SK-N-SH treated with all-trans-retinoic acid at 6 μM for 48 hours (cell line): ENCODE data around the gene KLHL17.

Source experiments
- ATAC-seq: fragments of 200-7000 bp; cut with Tn5 transposase; 3 replicates; pipeline ENCODE4 v1.9.1; 2020; ENCODE audit warnings: mild to moderate bottlenecking, moderate library complexity
- ARNTL ChIP-seq: fragments of 450-650 bp; formaldehyde crosslinking; IDR thresholded peaks from 2 replicates; pipeline ENCODE4 v1.5.0; 2020; ENCODE audit warnings: low read depth, mild to moderate bottlenecking, moderate library complexity, borderline replicate concordance
- BACH2 ChIP-seq: fragments of 250-450 bp; sonication (Bioruptor Pico); IDR thresholded peaks from 2 replicates; pipeline ENCODE4 v1.9.0; 2021; ENCODE audit warnings: mild to moderate bottlenecking, borderline replicate concordance
- CREB5 ChIP-seq: fragments of 250-450 bp; sonication (Bioruptor Pico); IDR thresholded peaks from 2 replicates; pipeline ENCODE4 v1.5.1; 2020; ENCODE audit warnings: low read depth, mild to moderate bottlenecking, moderate library complexity
- CSDC2 ChIP-seq: fragments of 250-450 bp; sonication (Bioruptor Pico); IDR thresholded peaks from 2 replicates; pipeline ENCODE4 v1.5.0; 2020; ENCODE audit warnings: mild to moderate bottlenecking, moderate library complexity
- CSRNP3 ChIP-seq: fragments of 250-450 bp; sonication (Bioruptor Pico); IDR thresholded peaks from 2 replicates; pipeline ENCODE4 v1.5.1; 2021; ENCODE audit warnings: mild to moderate bottlenecking, moderate library complexity
- ESRRG ChIP-seq: fragments of 250-450 bp; sonication (Bioruptor Pico); IDR thresholded peaks from 2 replicates; pipeline ENCODE4 v1.6.1; 2021; ENCODE audit warnings: mild to moderate bottlenecking
- GLIS3 ChIP-seq: fragments of 250-450 bp; sonication (Bioruptor Pico); IDR thresholded peaks from 2 replicates; pipeline ENCODE4 v1.5.0; 2020; ENCODE audit warnings: mild to moderate bottlenecking, moderate library complexity
- ISL1 ChIP-seq: fragments of 250-450 bp; sonication (Bioruptor Pico); IDR thresholded peaks from 2 replicates; pipeline ENCODE4 v2.1.2; 2022; ENCODE audit warnings: mild to moderate bottlenecking, moderate library complexity
- OSR1 ChIP-seq: fragments of 250-450 bp; sonication (Bioruptor Pico); IDR thresholded peaks from 2 replicates; pipeline ENCODE4 v1.8.0; 2022; ENCODE audit warnings: moderate library complexity, mild to moderate bottlenecking, inconsistent platforms
- POU6F1 ChIP-seq: fragments of 250-450 bp; sonication (Bioruptor Pico); IDR thresholded peaks from 2 replicates; pipeline ENCODE4 v1.8.0; 2021; ENCODE audit warnings: low read depth, mild to moderate bottlenecking, moderate library complexity, borderline replicate concordance
- PPARA ChIP-seq: fragments of 250-450 bp; sonication (Bioruptor Pico); IDR thresholded peaks from 2 replicates; pipeline ENCODE4 v1.5.0; 2020; ENCODE audit warnings: mild to moderate bottlenecking, borderline replicate concordance
- RARB ChIP-seq: fragments of 250-450 bp; sonication (Bioruptor Pico); IDR thresholded peaks from 2 replicates; pipeline ENCODE4 v1.8.0; 2021; ENCODE audit warnings: mild to moderate bottlenecking, moderate library complexity
- SNAI2 ChIP-seq: fragments of 250-450 bp; sonication (Bioruptor Pico); IDR thresholded peaks from 2 replicates; pipeline ENCODE4 v1.5.0; 2020; ENCODE audit warnings: mild to moderate bottlenecking, moderate library complexity
- TCF4 ChIP-seq: fragments of 250-450 bp; sonication (Bioruptor Pico); IDR thresholded peaks from 2 replicates; pipeline ENCODE4 v1.8.0; 2021; ENCODE audit warnings: mild to moderate bottlenecking, moderate library complexity, borderline replicate concordance
- TOX ChIP-seq: fragments of 250-450 bp; sonication (Bioruptor Pico); IDR thresholded peaks from 2 replicates; pipeline ENCODE4 v1.8.0; 2021; ENCODE audit warnings: mild to moderate bottlenecking, moderate library complexity, borderline replicate concordance
- TSHZ2 ChIP-seq: fragments of 250-450 bp; sonication (Bioruptor Pico); IDR thresholded peaks from 2 replicates; pipeline ENCODE4 v1.5.0; 2020; ENCODE audit warnings: mild to moderate bottlenecking, moderate library complexity
- ZC3H10 ChIP-seq: fragments of 250-450 bp; sonication (Bioruptor Pico); IDR thresholded peaks from 2 replicates; pipeline ENCODE4 v1.5.1; 2021; ENCODE audit warnings: mild to moderate bottlenecking, moderate library complexity
- ZFP3 ChIP-seq: fragments of 250-450 bp; sonication (Bioruptor Pico); IDR thresholded peaks from 2 replicates; pipeline ENCODE4 v1.5.0; 2020; ENCODE audit warnings: mild to moderate bottlenecking, moderate library complexity
- ZFP30 ChIP-seq: fragments of 450-650 bp; formaldehyde crosslinking; IDR thresholded peaks from 2 replicates; pipeline ENCODE4 v1.5.0; 2022; ENCODE audit warnings: mild to moderate bottlenecking, moderate library complexity
- ZNF565 ChIP-seq: fragments of 450-650 bp; formaldehyde crosslinking; conservative IDR thresholded peaks from 2 replicates; pipeline ENCODE4 v1.5.0; 2020; ENCODE audit warnings: low read depth, mild to moderate bottlenecking, moderate library complexity
- ZNF70 ChIP-seq: fragments of 450-650 bp; formaldehyde crosslinking; IDR thresholded peaks from 2 replicates; pipeline ENCODE4 v1.5.0; 2020; ENCODE audit warnings: mild to moderate bottlenecking, moderate library complexity
- ZNF8 ChIP-seq: fragments of 450-650 bp; formaldehyde crosslinking; IDR thresholded peaks from 2 replicates; pipeline ENCODE4 v1.5.0; 2020; ENCODE audit warnings: mild to moderate bottlenecking, moderate library complexity

KLHL17 gene

GRCh38 chr1:925561-926421 is 34.6 kb upstream of the KLHL17 start:
- no peak for TF ChIP-seq BACH2
- TF ChIP-seq ZNF8 (CRISPR knock-in tag): no peak
- TF ChIP-seq RARB (CRISPR knock-in tag): no peak
- no peak for TF ChIP-seq ZNF565 (CRISPR knock-in tag)
- TF ChIP-seq POU6F1: no peak
- no peak for TF ChIP-seq ARNTL (CRISPR knock-in tag)
- TF ChIP-seq PPARA: no peak
- TF ChIP-seq ZFP30 (CRISPR knock-in tag): no peak
- TF ChIP-seq ZC3H10 (CRISPR knock-in tag): no peak
- peak; percentile 40 for ATAC-seq

- TF ChIP-seq RARB (CRISPR knock-in tag): no peak
- TF ChIP-seq ZNF8 (CRISPR knock-in tag): no peak
- no peak for TF ChIP-seq TCF4
- TF ChIP-seq ESRRG (CRISPR knock-in tag): no peak
- no peak for TF ChIP-seq CREB5 (CRISPR knock-in tag)
- no peak for TF ChIP-seq CSRNP3
- no peak for TF ChIP-seq CSDC2 (CRISPR knock-in tag)
- no peak for TF ChIP-seq TOX (CRISPR knock-in tag)
- TF ChIP-seq PPARA: no peak
- no peak for TF ChIP-seq ZFP30 (CRISPR knock-in tag)
- TF ChIP-seq SNAI2: no peak
- TF ChIP-seq POU6F1: no peak
- TF ChIP-seq ZNF70 (CRISPR knock-in tag): no peak
- TF ChIP-seq GLIS3 (CRISPR knock-in tag): no peak
- no peak for ATAC-seq
Measured at GRCh38 chr1:927234-927633, 33.1 kb upstream of the KLHL17 start.

GRCh38 chr1:927748-928147 is 32.6 kb upstream of the KLHL17 start:
- TF ChIP-seq GLIS3 (CRISPR knock-in tag): no peak
- no peak for TF ChIP-seq BACH2
- no peak for TF ChIP-seq OSR1 (CRISPR knock-in tag)
- TF ChIP-seq CREB5 (CRISPR knock-in tag): no peak
- TF ChIP-seq ZFP30 (CRISPR knock-in tag): no peak
- TF ChIP-seq ZNF8 (CRISPR knock-in tag): no peak
- TF ChIP-seq ZNF70 (CRISPR knock-in tag): no peak
- TF ChIP-seq CSDC2 (CRISPR knock-in tag): no peak
- TF ChIP-seq TSHZ2 (CRISPR knock-in tag): no peak
- TF ChIP-seq POU6F1: no peak
- TF ChIP-seq ZNF565 (CRISPR knock-in tag): no peak
- TF ChIP-seq TCF4: no peak
- no peak for TF ChIP-seq CSRNP3
- no peak for TF ChIP-seq TOX (CRISPR knock-in tag)
- TF ChIP-seq ARNTL (CRISPR knock-in tag): no peak
- TF ChIP-seq ISL1: no peak
- TF ChIP-seq ZC3H10 (CRISPR knock-in tag): no peak
- TF ChIP-seq ZFP3: no peak
- TF ChIP-seq ESRRG (CRISPR knock-in tag): no peak
- no peak for TF ChIP-seq SNAI2
- ATAC-seq: no peak
